K562 (cell line): ENCODE measurements around the gene NT5C3B. TPM values are rescaled to one million over a fixed set of nuclear protein-coding genes. Genes with fewer than 3 reads are reported as not detected.

Source experiments
- E2F6 ChIP-seq, 2 experiments: IDR thresholded peaks; 2 replicates each; pipeline ENCODE4 v1.6.1; 2011; ENCODE audit warnings: borderline replicate concordance in 1 of 2, control low read depth in 1 of 2, low read depth in 1 of 2, low read length in 1 of 2, mild to moderate bottlenecking in 1 of 2, mixed read lengths in 1 of 2, moderate library complexity in 1 of 2; ENCODE audit not compliant: insufficient read depth in 1 of 2, insufficient read length in 1 of 2, poor library complexity in 1 of 2, severe bottlenecking in 1 of 2; ENCODE audit errors: extremely low read depth in 1 of 2
- polyA plus RNA-seq, 8 experiments: library from polyadenylated mRNA; depleted of rRNA in 4 of 8; stranded (reverse) in 5 of 8; unstranded in 3 of 8; fragments of >200 nt; fragmentation: Nextera tagmentation in 2 of 8; fragmentation: Illumina TruSeq in 1 of 8; extraction: Ambion mirVana in 2 of 8; extraction: Trizol in 1 of 8; gene quantifications; 2 replicates each; pipeline versions ENCODE4 v1.2.1 to v1.2.3, GENCODE V29; 2011 to 2014; ENCODE audit warnings: inconsistent platforms in 1 of 8, missing spikeins in 1 of 8
- total RNA-seq, 7 experiments: library from RNA; depleted of rRNA in 6 of 7; stranded (reverse); fragments of >200 nt in 6 of 7; fragmentation: Illumina TruSeq in 2 of 7; extraction: Trizol in 2 of 7; gene quantifications; 2 replicates each; pipeline versions ENCODE4 v1.2.1 to v1.2.3, GENCODE V29; 2011 to 2021; ENCODE audit warnings: low replicate concordance in 1 of 7
- TF ChIP-seq, protein P1 (sequence below): fragments of 200-600 bp; sonication (generic); IDR thresholded peaks from one replicate; pipeline ENCODE4 v1.6.1; 2012; ENCODE audit warnings: mild to moderate bottlenecking, low read depth, low read length, inconsistent platforms

The NT5C3B gene
- total and polyA plus RNA-seq, 9 of the 15 experiments (the other 6 are each of a cell fraction or from before 2014, with no cell fraction given): 2.0 to 166 (median 85.0) TPM

DNA sequence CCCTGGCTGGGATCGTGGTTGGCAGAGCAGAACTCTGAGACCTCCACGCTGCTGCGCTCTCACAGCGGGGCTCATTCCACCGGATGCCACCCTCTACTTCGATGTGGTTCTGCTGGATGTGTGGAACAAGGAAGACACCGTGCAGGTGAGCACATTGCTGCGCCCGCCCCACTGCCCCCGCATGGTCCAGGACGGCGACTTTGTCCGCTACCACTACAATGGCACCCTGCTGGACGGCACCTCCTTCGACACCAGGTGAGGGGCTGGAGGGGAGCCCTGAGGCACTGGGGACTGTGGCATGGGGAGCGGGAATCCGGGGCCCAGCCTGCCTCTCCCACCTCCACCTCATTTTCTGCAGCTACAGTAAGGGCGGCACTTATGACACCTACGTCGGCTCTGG is 18.0 kb downstream of the NT5C3B start (continued):
- TF ChIP-seq, protein P1, sequence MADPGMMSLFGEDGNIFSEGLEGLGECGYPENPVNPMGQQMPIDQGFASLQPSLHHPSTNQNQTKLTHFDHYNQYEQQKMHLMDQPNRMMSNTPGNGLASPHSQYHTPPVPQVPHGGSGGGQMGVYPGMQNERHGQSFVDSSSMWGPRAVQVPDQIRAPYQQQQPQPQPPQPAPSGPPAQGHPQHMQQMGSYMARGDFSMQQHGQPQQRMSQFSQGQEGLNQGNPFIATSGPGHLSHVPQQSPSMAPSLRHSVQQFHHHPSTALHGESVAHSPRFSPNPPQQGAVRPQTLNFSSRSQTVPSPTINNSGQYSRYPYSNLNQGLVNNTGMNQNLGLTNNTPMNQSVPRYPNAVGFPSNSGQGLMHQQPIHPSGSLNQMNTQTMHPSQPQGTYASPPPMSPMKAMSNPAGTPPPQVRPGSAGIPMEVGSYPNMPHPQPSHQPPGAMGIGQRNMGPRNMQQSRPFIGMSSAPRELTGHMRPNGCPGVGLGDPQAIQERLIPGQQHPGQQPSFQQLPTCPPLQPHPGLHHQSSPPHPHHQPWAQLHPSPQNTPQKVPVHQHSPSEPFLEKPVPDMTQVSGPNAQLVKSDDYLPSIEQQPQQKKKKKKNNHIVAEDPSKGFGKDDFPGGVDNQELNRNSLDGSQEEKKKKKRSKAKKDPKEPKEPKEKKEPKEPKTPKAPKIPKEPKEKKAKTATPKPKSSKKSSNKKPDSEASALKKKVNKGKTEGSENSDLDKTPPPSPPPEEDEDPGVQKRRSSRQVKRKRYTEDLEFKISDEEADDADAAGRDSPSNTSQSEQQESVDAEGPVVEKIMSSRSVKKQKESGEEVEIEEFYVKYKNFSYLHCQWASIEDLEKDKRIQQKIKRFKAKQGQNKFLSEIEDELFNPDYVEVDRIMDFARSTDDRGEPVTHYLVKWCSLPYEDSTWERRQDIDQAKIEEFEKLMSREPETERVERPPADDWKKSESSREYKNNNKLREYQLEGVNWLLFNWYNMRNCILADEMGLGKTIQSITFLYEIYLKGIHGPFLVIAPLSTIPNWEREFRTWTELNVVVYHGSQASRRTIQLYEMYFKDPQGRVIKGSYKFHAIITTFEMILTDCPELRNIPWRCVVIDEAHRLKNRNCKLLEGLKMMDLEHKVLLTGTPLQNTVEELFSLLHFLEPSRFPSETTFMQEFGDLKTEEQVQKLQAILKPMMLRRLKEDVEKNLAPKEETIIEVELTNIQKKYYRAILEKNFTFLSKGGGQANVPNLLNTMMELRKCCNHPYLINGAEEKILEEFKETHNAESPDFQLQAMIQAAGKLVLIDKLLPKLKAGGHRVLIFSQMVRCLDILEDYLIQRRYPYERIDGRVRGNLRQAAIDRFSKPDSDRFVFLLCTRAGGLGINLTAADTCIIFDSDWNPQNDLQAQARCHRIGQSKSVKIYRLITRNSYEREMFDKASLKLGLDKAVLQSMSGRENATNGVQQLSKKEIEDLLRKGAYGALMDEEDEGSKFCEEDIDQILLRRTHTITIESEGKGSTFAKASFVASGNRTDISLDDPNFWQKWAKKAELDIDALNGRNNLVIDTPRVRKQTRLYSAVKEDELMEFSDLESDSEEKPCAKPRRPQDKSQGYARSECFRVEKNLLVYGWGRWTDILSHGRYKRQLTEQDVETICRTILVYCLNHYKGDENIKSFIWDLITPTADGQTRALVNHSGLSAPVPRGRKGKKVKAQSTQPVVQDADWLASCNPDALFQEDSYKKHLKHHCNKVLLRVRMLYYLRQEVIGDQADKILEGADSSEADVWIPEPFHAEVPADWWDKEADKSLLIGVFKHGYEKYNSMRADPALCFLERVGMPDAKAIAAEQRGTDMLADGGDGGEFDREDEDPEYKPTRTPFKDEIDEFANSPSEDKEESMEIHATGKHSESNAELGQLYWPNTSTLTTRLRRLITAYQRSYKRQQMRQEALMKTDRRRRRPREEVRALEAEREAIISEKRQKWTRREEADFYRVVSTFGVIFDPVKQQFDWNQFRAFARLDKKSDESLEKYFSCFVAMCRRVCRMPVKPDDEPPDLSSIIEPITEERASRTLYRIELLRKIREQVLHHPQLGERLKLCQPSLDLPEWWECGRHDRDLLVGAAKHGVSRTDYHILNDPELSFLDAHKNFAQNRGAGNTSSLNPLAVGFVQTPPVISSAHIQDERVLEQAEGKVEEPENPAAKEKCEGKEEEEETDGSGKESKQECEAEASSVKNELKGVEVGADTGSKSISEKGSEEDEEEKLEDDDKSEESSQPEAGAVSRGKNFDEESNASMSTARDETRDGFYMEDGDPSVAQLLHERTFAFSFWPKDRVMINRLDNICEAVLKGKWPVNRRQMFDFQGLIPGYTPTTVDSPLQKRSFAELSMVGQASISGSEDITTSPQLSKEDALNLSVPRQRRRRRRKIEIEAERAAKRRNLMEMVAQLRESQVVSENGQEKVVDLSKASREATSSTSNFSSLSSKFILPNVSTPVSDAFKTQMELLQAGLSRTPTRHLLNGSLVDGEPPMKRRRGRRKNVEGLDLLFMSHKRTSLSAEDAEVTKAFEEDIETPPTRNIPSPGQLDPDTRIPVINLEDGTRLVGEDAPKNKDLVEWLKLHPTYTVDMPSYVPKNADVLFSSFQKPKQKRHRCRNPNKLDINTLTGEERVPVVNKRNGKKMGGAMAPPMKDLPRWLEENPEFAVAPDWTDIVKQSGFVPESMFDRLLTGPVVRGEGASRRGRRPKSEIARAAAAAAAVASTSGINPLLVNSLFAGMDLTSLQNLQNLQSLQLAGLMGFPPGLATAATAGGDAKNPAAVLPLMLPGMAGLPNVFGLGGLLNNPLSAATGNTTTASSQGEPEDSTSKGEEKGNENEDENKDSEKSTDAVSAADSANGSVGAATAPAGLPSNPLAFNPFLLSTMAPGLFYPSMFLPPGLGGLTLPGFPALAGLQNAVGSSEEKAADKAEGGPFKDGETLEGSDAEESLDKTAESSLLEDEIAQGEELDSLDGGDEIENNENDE: no peak
- peak in 1 of 2 experiments; percentile 23 for TF ChIP-seq E2F6 (IDR thresholded peaks at IDR 0.05; ENCODE audit: borderline replicate concordance in 1 of 2, extremely low read depth in 1 of 2, insufficient read depth in 1 of 2, insufficient read length in 1 of 2, low read depth in 1 of 2, low read length in 1 of 2, poor library complexity in 1 of 2, severe bottlenecking in 1 of 2)
- TF ChIP-seq, all 486 proteins: peak for 1
